ENCODE data around the gene ANKRD13C. TPM values are rescaled to one million over a fixed set of nuclear protein-coding genes. Genes with fewer than 3 reads are reported as not detected.

ANKRD13C gene
- polyA plus RNA-seq, 1 donor (not counting 4 experiments of a cell fraction or from before 2014, with no cell fraction given): 13.4 TPM

GRCh38 chr1:70265946-70266345, 88.6 kb downstream of the ANKRD13C start:
- Histone ChIP-seq H3K4me3 (ENCODE audit: control insufficient read depth in 2 of 3, extremely low read depth in 1 of 3, insufficient read depth in 2 of 3, low read depth in 1 of 3, low read length in 3 of 3) (no peak overlapping the region), H3K27me3 (ENCODE audit: control insufficient read depth, extremely low read depth, insufficient read depth, low read length) (no peaks in the 10 kb centered on the region), H3K4me2 (ENCODE audit: control insufficient read depth, extremely low read depth, insufficient read depth, low read depth, low read length) (no peak overlapping the region), H2AFZ (ENCODE audit: control insufficient read depth, low read length) (no peak overlapping the region), H3K79me2 (ENCODE audit: control insufficient read depth, insufficient read depth, low read length) (no peaks in the 10 kb centered on the region), H3K9me1 (ENCODE audit: control insufficient read depth, extremely low read depth, insufficient read depth, low read length) (no peaks in the 10 kb centered on the region), H3K9ac (ENCODE audit: control insufficient read depth, extremely low read depth, insufficient read depth, low read length) (no peak overlapping the region), H4K20me1 (ENCODE audit: control insufficient read depth, extremely low read depth, insufficient read depth, low read length) (no peaks in the 10 kb centered on the region), H3K36me3 (ENCODE audit: control insufficient read depth in 2 of 2, extremely low read depth in 1 of 2, insufficient read depth in 2 of 2, low read length in 2 of 2) (peaks cover 2 to 6% of the 10 kb centered on the region in 2 experiments), H3K9me3 (ENCODE audit: control insufficient read depth, low read depth, low read length) (no peaks in the 10 kb centered on the region), H3K4me1 (ENCODE audit: control insufficient read depth, extremely low read depth, insufficient read depth, low read length) (no peaks in the 10 kb centered on the region), H3K27ac (ENCODE audit: control insufficient read depth, insufficient read depth, low read length) (no peak overlapping the region)
- DNase-seq (ENCODE audit: low read depth, low spot score): no peak
- dilution Hi-C loops (cut with MboI; ENCODE audit: extremely low pct_ligation_motif_present, low sequenced_read_pairs): no loop called here
- no peak for FAIRE-seq
- TF ChIP-seq EZH2 (IDR thresholded peaks at IDR 0.05; ENCODE audit: low read length) (no peak), CTCF (optimal IDR thresholded peaks at IDR 0.05 in 1 of 3, IDR thresholded peaks at IDR 0.05 in 1 of 3, conservative IDR thresholded peaks at IDR 0.05 in 1 of 3; ENCODE audit: extremely low read depth in 1 of 3, insufficient read depth in 2 of 3, low read length in 3 of 3) (no peak)

DNA sequence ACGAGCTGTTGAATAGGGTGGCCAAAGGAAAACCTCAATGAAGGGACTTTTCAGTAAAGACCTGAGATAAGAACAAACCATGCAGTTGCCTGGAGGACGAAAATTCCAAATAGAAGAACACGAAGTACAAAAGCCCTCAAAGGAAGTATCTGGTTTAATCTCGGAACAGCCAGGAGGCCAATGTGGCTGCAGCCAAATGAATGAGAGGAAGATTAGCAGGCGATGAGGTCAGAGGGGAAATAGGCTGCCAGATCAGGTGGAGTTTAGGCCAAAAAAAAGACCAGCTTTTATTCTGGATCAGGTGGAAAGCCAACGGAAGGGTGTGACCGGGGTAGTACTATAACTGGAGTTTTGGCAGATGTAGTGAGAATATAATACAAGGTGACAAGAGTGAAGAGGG, 89.7 kb downstream of the ANKRD13C start:
- H3K9me1 ChIP-seq (ENCODE audit: control insufficient read depth, extremely low read depth, insufficient read depth, low read length): no peaks in the 10 kb centered on the region
- no peak overlapping the region for H3K27ac ChIP-seq (ENCODE audit: control insufficient read depth, insufficient read depth, low read length)
- H3K4me1 ChIP-seq (ENCODE audit: control insufficient read depth, extremely low read depth, insufficient read depth, low read length): no peaks in the 10 kb centered on the region
- H2AFZ ChIP-seq (ENCODE audit: control insufficient read depth, low read length): no peak overlapping the region
- dilution Hi-C loops (cut with MboI; ENCODE audit: extremely low pct_ligation_motif_present, low sequenced_read_pairs): no loop called here
- no peak overlapping the region for H3K4me3 ChIP-seq (ENCODE audit: control insufficient read depth in 2 of 3, extremely low read depth in 1 of 3, insufficient read depth in 2 of 3, low read depth in 1 of 3, low read length in 3 of 3)
- no peaks in the 10 kb centered on the region for H3K79me2 ChIP-seq (ENCODE audit: control insufficient read depth, insufficient read depth, low read length)
- no peak overlapping the region for H3K4me2 ChIP-seq (ENCODE audit: control insufficient read depth, extremely low read depth, insufficient read depth, low read depth, low read length)
- no peak for TF ChIP-seq CTCF (optimal IDR thresholded peaks at IDR 0.05 in 1 of 3, IDR thresholded peaks at IDR 0.05 in 1 of 3, conservative IDR thresholded peaks at IDR 0.05 in 1 of 3; ENCODE audit: extremely low read depth in 1 of 3, insufficient read depth in 2 of 3, low read length in 3 of 3)
- no peak for TF ChIP-seq EZH2 (IDR thresholded peaks at IDR 0.05; ENCODE audit: low read length)
- FAIRE-seq (no peak), DNase-seq (ENCODE audit: low read depth, low spot score) (no peak)
- H3K9me3 ChIP-seq (ENCODE audit: control insufficient read depth, low read depth, low read length): no peaks in the 10 kb centered on the region
- no peaks in the 10 kb centered on the region for H4K20me1 ChIP-seq (ENCODE audit: control insufficient read depth, extremely low read depth, insufficient read depth, low read length)
- no peaks in the 10 kb centered on the region for H3K27me3 ChIP-seq (ENCODE audit: control insufficient read depth, extremely low read depth, insufficient read depth, low read length)
- H3K36me3 ChIP-seq (ENCODE audit: control insufficient read depth in 2 of 2, extremely low read depth in 1 of 2, insufficient read depth in 2 of 2, low read length in 2 of 2): peaks cover 2 to 6% of the 10 kb centered on the region in 2 experiments
- H3K9ac ChIP-seq (ENCODE audit: control insufficient read depth, extremely low read depth, insufficient read depth, low read length): no peak overlapping the region

Data from keratinocyte (primary cell).